ENCODE results near the gene NDEL1.

The NDEL1 gene

GRCh38 chr17:8436169-8436843, 622 bp downstream of the NDEL1 start:
- Histone ChIP-seq H3K79me2 (ENCODE audit: insufficient read depth, low read length) (peaks cover 43% of the 10 kb centered on the region), H3K9me3 (ENCODE audit: low read length) (no peaks in the 10 kb centered on the region), H3K4me2 (ENCODE audit: low read length) (peak overlapping the region; percentile 76), H4K20me1 (ENCODE audit: insufficient read depth, low read length) (0 out of 2 replicates have a peak, but pooled peaks cover 2% of the 10 kb centered on the region), H2AFZ (ENCODE audit: low read length) (no peak overlapping the region), H3K4me1 (ENCODE audit: insufficient read depth, low read length, severe bottlenecking) (peaks cover 26% of the 10 kb centered on the region), H3K9ac (ENCODE audit: low read length) (peak overlapping the region; percentile 94), H3K9me2 (ENCODE audit: low read depth, low read length) (no peaks in the 10 kb centered on the region), H3K27me3 (ENCODE audit: insufficient read depth, low read length) (no peaks in the 10 kb centered on the region; the same call in 1 of the 2 replicates), H3F3A (ENCODE audit: insufficient read depth, low read length) (no peaks in the 10 kb centered on the region), H3K36me3 (ENCODE audit: insufficient read depth, low read length) (peaks cover 7% of the 10 kb centered on the region; the same call in 1 of the 2 replicates), H3K4me3 (ENCODE audit: low read depth, low read length, poor library complexity, severe bottlenecking) (peak overlapping the region; percentile 96), H3K27ac (ENCODE audit: low read depth, low read length, poor library complexity, severe bottlenecking) (peak overlapping the region; percentile 24)
- TF ChIP-seq EZH2 (IDR thresholded peaks at IDR 0.05; ENCODE audit: borderline replicate concordance, low read length) = no peak
- TF ChIP-seq, protein P1, sequence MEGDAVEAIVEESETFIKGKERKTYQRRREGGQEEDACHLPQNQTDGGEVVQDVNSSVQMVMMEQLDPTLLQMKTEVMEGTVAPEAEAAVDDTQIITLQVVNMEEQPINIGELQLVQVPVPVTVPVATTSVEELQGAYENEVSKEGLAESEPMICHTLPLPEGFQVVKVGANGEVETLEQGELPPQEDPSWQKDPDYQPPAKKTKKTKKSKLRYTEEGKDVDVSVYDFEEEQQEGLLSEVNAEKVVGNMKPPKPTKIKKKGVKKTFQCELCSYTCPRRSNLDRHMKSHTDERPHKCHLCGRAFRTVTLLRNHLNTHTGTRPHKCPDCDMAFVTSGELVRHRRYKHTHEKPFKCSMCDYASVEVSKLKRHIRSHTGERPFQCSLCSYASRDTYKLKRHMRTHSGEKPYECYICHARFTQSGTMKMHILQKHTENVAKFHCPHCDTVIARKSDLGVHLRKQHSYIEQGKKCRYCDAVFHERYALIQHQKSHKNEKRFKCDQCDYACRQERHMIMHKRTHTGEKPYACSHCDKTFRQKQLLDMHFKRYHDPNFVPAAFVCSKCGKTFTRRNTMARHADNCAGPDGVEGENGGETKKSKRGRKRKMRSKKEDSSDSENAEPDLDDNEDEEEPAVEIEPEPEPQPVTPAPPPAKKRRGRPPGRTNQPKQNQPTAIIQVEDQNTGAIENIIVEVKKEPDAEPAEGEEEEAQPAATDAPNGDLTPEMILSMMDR (IDR thresholded peaks at IDR 0.05; ENCODE audit: low read length) = no peak

DNA sequence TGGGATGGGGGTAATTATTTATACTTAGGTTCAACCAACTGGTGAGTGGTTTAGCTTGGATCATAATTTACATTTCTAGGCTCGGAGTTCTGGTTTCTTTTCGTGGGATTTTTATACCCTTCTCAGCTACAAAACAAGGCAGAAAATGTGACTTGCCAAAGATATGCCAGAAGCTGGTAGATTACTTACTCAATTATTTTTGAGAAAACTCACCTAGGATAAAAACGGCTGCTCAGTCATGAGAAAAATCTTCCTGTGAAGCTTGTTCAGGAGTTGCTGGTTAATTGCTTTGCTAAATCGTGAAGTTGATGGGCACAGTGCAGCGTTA, 1.1 kb downstream of the NDEL1 start:
- Histone ChIP-seq H3K79me2 (ENCODE audit: insufficient read depth, low read length) (peaks cover 47% of the 10 kb centered on the region), H3K27ac (ENCODE audit: low read depth, low read length, poor library complexity, severe bottlenecking) (peak overlapping the region; percentile 24), H3F3A (ENCODE audit: insufficient read depth, low read length) (no peaks in the 10 kb centered on the region), H2AFZ (ENCODE audit: low read length) (no peak overlapping the region), H3K4me2 (ENCODE audit: low read length) (peak overlapping the region; percentile 76), H3K27me3 (ENCODE audit: insufficient read depth, low read length) (no peaks in the 10 kb centered on the region), H3K36me3 (ENCODE audit: insufficient read depth, low read length) (peaks cover 7% of the 10 kb centered on the region; the same call in 1 of the 2 replicates), H4K20me1 (ENCODE audit: insufficient read depth, low read length) (0 out of 2 replicates have a peak, but pooled peaks cover 2% of the 10 kb centered on the region), H3K4me1 (ENCODE audit: insufficient read depth, low read length, severe bottlenecking) (peaks cover 26% of the 10 kb centered on the region), H3K4me3 (ENCODE audit: low read depth, low read length, poor library complexity, severe bottlenecking) (peak overlapping the region; percentile 96), H3K9me3 (ENCODE audit: low read length) (no peaks in the 10 kb centered on the region), H3K9ac (ENCODE audit: low read length) (peak overlapping the region; percentile 94), H3K9me2 (ENCODE audit: low read depth, low read length) (no peaks in the 10 kb centered on the region)
- TF ChIP-seq, protein P1 (IDR thresholded peaks at IDR 0.05; ENCODE audit: low read length) = no peak
- no peak for TF ChIP-seq EZH2 (IDR thresholded peaks at IDR 0.05; ENCODE audit: borderline replicate concordance, low read length)

- TF ChIP-seq, protein P1 (IDR thresholded peaks at IDR 0.05; ENCODE audit: low read length) = no peak
- TF ChIP-seq EZH2 (IDR thresholded peaks at IDR 0.05; ENCODE audit: borderline replicate concordance, low read length) = no peak
- peaks cover 54% of the 10 kb centered on the region for H3K79me2 ChIP-seq (ENCODE audit: insufficient read depth, low read length)
Observed at GRCh38 chr17:8438441-8438840, 2.8 kb downstream of the NDEL1 start.

More at GRCh38 chr17:8438441-8438840, 2.8 kb downstream of the NDEL1 start:
- H3F3A ChIP-seq (ENCODE audit: insufficient read depth, low read length) = no peaks in the 10 kb centered on the region
- no peak overlapping the region for H2AFZ ChIP-seq (ENCODE audit: low read length)
- no peaks in the 10 kb centered on the region for H3K9me2 ChIP-seq (ENCODE audit: low read depth, low read length)
- no peak overlapping the region for H3K4me3 ChIP-seq (ENCODE audit: low read depth, low read length, poor library complexity, severe bottlenecking)
- H3K4me2 ChIP-seq (ENCODE audit: low read length) = no peak overlapping the region
- H3K9ac ChIP-seq (ENCODE audit: low read length) = no peak overlapping the region
- H3K27me3 ChIP-seq (ENCODE audit: insufficient read depth, low read length) = no peaks in the 10 kb centered on the region
- no peak overlapping the region for H3K27ac ChIP-seq (ENCODE audit: low read depth, low read length, poor library complexity, severe bottlenecking)
- H3K4me1 ChIP-seq (ENCODE audit: insufficient read depth, low read length, severe bottlenecking) = peaks cover 26% of the 10 kb centered on the region
- H3K9me3 ChIP-seq (ENCODE audit: low read length) = no peaks in the 10 kb centered on the region
- H3K36me3 ChIP-seq (ENCODE audit: insufficient read depth, low read length) = peaks cover 7% of the 10 kb centered on the region; the same call in 1 of the 2 replicates
- H4K20me1 ChIP-seq (ENCODE audit: insufficient read depth, low read length) = 0 out of 2 replicates have a peak, but pooled peaks cover 2% of the 10 kb centered on the region
